Heart left ventricle (tissue), 16 donors: ENCODE measurements around the gene USP13. TPM values are rescaled to one million over a fixed set of nuclear protein-coding genes. Genes with fewer than 3 reads are reported as not detected.
A peak's percentile ranks its signal among the peaks of the same experiment; 100 is the strongest.

Experiments
- ATAC-seq, 4 donors: fragments of 200-7000 bp; cut with Tn5 transposase; one replicate each; pipeline ENCODE4 v1.9.1; 2020 to 2022; ENCODE audit warnings: moderate library complexity in 4 of 4, mild to moderate bottlenecking in 3 of 4, moderate number of reproducible peaks in 1 of 4
- DNase-seq, 5 donors: peaks; one replicate each; pipeline ENCODE4 v3.0.0-alpha.2; 2020
- H3K27ac ChIP-seq, 12 donors: fragments of 200-600 bp; sonication (generic) in 4 of 12; one replicate each; pipeline versions ENCODE4 v1.5.0 to v1.8.0; 2016 to 2022; ENCODE audit warnings: mild to moderate bottlenecking in 2 of 12
- H3K27me3 ChIP-seq, 9 donors: fragments of 200-600 bp; sonication (generic) in 2 of 9; one replicate each; pipeline versions ENCODE4 v1.5.1 to v1.8.0; 2016 to 2022; ENCODE audit warnings: mild to moderate bottlenecking in 3 of 9
- H3K36me3 ChIP-seq, 9 donors: fragments of 200-600 bp; sonication (generic) in 2 of 9; one replicate each; pipeline versions ENCODE4 v1.5.0 to v1.8.0; 2018 to 2022; ENCODE audit warnings: mild to moderate bottlenecking in 2 of 9
- H3K4me1 ChIP-seq, 12 donors: fragments of 200-600 bp; sonication (generic) in 4 of 12; one replicate each; pipeline versions ENCODE4 v1.5.0 to v1.8.0; 2016 to 2022; ENCODE audit warnings: mild to moderate bottlenecking in 3 of 12
- H3K4me3 ChIP-seq, 12 donors: fragments of 200-600 bp; sonication (generic) in 4 of 12; one replicate each; pipeline versions ENCODE4 v1.5.0 to v1.8.0; 2017 to 2022; ENCODE audit warnings: mild to moderate bottlenecking in 9 of 12, moderate library complexity in 4 of 12
- H3K9me3 ChIP-seq, 12 donors: fragments of 200-600 bp; sonication (generic) in 4 of 12; one replicate each; pipeline versions ENCODE4 v1.5.0 to v1.8.0; 2016 to 2022; ENCODE audit warnings: mild to moderate bottlenecking in 1 of 12
- CTCF ChIP-seq, 12 donors: fragments of 200-600 bp; sonication (generic) in 4 of 12; IDR thresholded peaks; one replicate each; pipeline versions ENCODE4 v1.5.0 to v1.8.0; 2018 to 2022; ENCODE audit warnings: antibody characterized with exemption in 12 of 12, mild to moderate bottlenecking in 5 of 12
- POLR2A ChIP-seq, 2 donors: fragments of 450-650 bp; IDR thresholded peaks; one replicate each; pipeline ENCODE4 v1.6.1; 2017; ENCODE audit warnings: antibody characterized with exemption in 2 of 2, mild to moderate bottlenecking in 2 of 2, moderate library complexity in 2 of 2
- WGBS, 4 donors: extraction: QIAGEN DNeasy Blood & Tissue Kit in 2 of 4; methylation state at CpG; one replicate each; pipeline versions ENCODE4 v1.1.5 to v1.1.7; 2013 to 2018; 5-methylcytosine and 5-hydroxymethylcytosine counted together
- intact Hi-C, 10 donors: fragments of 100-400 bp; cut with DNase I; formaldehyde crosslinking; loops; one replicate each; pipeline versions ENCODE4 v1.11.1 to v1.14.2; 2022
- long read RNA-seq, 3 donors: library from polyadenylated mRNA; unstranded; transcript quantifications; one replicate each; pipeline ENCODE4 v2.0.0, GENCODE V29; 2020 to 2021
- polyA plus RNA-seq, 2 donors: library from polyadenylated mRNA; stranded (reverse); fragments of 200-250 nt; gene quantifications; one replicate each; pipeline ENCODE4 v1.2.3, GENCODE V29; 2013
- total RNA-seq, 9 donors: library from RNA; depleted of rRNA in 2 of 9; stranded (reverse); fragments of >200 nt in 2 of 9; fragmentation: NEBNext Ultra II Directional in 3 of 9; extraction: Animal tissue kit (Norgen Biotek cat#: 25700) in 3 of 9; gene quantifications; one replicate each; pipeline versions ENCODE4 v1.1.0 to v1.2.4, GENCODE V29; 2016 to 2023
- donor health status: ischemic (EF 13 %, LVEDD 7.1; RV severe dilation, severe dysfunction).
- donor health status: healthy with polysubstance abuse.
- donor health status: DM: no; HTN: yes; CAD: no.
- donor health status: DM: no; HTN: no; CAD: no.
- donor health status: ischemic (EF 25% LVEDD 6.9; RV normal size, moderate dysfunction).
- donor health status: ischemic (EF 25% LVEDD 5.7; RV mildly dilated, moderate dysfunction).
- donor health status: healthy.
- donor health status: DM: yes; HTN: yes; CAD: no.
- donor health status: ischemic (EF 35%, LVEDD 5.7; RV mildly dilated, moderate dysfunction).
- donor health status: nonischemic (EF 11% LVEDD 7.7; RV severe dilation, severe dysfunction).
- donor health status: DM: yes; HTN: yes; CAD: no.
- donor health status: PGD.
- donor health status: ischemic (EF 29% LVEDD 5.4; RV normal size, mild dysfunction).
- donor health status: nonischemic (EF 23%, LVEDD 6.1; RV moderate dilation, normal function).

USP13 gene
- total RNA-seq (100 to 1,000 TPM in 8 of 9 donors, 10 to 100 TPM in 1; 82.1 to 287 (median 151) TPM), polyA plus RNA-seq (10 to 100 TPM; 29.2 to 29.5 TPM)
- long read RNA-seq, donor 1, full-length matches to known transcripts = 365 of 488 reads
- long read RNA-seq, donor 1, partial matches to known transcripts = 22 of 488 reads
- long read RNA-seq, donor 1, other reads (novel, unspliced or antisense) = 101 of 488 reads
- long read RNA-seq, donor 2, full-length matches to known transcripts = 161 of 279 reads
- long read RNA-seq, donor 2, partial matches to known transcripts = 46 of 279 reads
- long read RNA-seq, donor 2, other reads (novel, unspliced or antisense) = 72 of 279 reads
- long read RNA-seq, donor 3, full-length matches to known transcripts = 260 of 354 reads
- long read RNA-seq, donor 3, partial matches to known transcripts = 21 of 354 reads
- long read RNA-seq, donor 3, other reads (novel, unspliced or antisense) = 73 of 354 reads

DNA sequence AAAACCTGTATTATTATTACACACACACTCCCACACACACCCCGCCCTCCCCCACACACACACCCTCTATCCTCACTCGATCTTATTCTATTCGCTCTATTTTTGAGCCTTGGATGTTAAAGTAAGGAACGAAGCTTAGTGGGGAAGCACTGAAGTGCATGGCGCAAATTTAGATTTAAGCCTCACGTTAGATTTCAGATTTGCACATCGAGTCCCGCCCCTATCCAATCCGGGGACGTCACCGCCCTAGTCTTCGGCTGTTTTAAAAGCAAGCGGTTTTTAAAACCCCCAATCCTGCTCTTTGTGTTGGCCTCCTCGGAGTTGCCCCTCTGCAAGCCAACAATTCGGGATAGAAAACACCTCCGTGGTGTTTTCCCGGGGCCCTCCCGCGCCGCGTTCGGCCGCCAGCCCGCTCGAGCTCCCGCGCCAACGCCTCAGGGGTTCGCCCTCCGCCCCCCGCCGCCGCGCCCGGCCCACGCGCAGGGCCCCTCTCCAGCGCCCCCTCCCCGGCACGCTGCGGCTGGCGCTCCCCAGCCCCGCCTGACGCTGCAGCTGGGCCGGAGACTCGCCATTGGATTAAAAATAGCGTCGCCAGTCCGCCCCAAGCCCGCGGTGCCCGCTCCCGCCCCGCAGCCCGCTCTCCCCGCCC is at the start of gene USP13:
Gene USP13 (plus strand): TSS at position 594 of the 649 bp plus-strand sequence. CDS start 186 bp downstream, outside the sequence.
- H3K9me3 ChIP-seq = no peaks in the 10 kb centered on the region
- intact Hi-C loops = loop anchor here in 6 of 10 donors (5.0 to 10.0 kb wide), 5 partner anchors 65 to 92 kb away; no protein-coding TSS in a partner anchor
- H3K27me3 ChIP-seq = no peaks in the 10 kb centered on the region
- DNase-seq (peak; percentile 73 to 81 (median 79)), ATAC-seq (peak; percentile 31 to 79 (median 64))
- H3K36me3 ChIP-seq = no peaks in the 10 kb centered on the region
- TF ChIP-seq CTCF (IDR thresholded peaks at IDR 0.05) = peak in 1 of 12 donors; percentile 11
- no peak for TF ChIP-seq POLR2A (IDR thresholded peaks at IDR 0.05)
- WGBS, 4 donors = 0 to 1% (median 1%) methylated on average over 45 to 56 of the region's 56 CpGs
- H3K4me1 ChIP-seq = peaks cover 0 to 28% (median 8%) of the 10 kb centered on the region in 12 donors
- peak within 1 kb of the TSS; percentile 86 to 97 (median 92) for H3K27ac ChIP-seq
- peak within 1 kb of the TSS; percentile 61 to 93 (median 88) for H3K4me3 ChIP-seq

GRCh38 chr3:179603321-179603720 is 49.5 kb upstream of the USP13 start:
- H3K36me3 ChIP-seq = peaks cover 0 to 64% (median 50%) of the 10 kb centered on the region in 9 donors
- peak overlapping the region in 10 of 12 donors; percentile 66 to 94 (median 80) for H3K4me3 ChIP-seq
- no peak for ATAC-seq
- TF ChIP-seq POLR2A (IDR thresholded peaks at IDR 0.05) (no peak), CTCF (IDR thresholded peaks at IDR 0.05) (no peak)
- no peaks in the 10 kb centered on the region for H3K9me3 ChIP-seq
- intact Hi-C loops = no loop called here
- H3K4me1 ChIP-seq = peaks cover 4 to 43% (median 30%) of the 10 kb centered on the region in 12 donors
- 69 to 79% (median 74%) methylated on average over 4 of the region's 4 CpGs for WGBS, 4 donors
- no peak for DNase-seq
- H3K27me3 ChIP-seq = no peaks in the 10 kb centered on the region
- H3K27ac ChIP-seq = no peak overlapping the region

DNA sequence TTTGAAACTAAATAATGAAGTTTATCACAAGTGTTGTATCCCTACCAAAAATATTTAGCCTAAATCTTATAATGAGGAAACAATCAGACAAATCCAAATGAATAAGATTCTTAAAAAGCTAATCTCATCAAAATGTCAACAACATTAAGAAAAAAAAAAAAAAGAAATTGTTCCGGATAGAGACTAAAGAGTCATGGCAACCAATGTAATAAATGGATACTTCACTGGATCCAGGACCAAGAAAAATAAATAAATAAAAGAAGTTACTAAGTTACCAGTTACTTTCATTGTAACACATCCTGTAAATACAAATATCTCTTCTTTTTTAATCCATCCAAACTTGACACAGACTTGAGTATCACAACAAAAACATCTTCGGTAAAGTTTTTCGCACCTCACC is 49.0 kb upstream of the USP13 start:
- TF ChIP-seq POLR2A (IDR thresholded peaks at IDR 0.05) (no peak), CTCF (IDR thresholded peaks at IDR 0.05) (no peak)
- H3K36me3 ChIP-seq = peaks cover 0 to 61% (median 50%) of the 10 kb centered on the region in 9 donors
- H3K4me3 ChIP-seq = peak overlapping the region; percentile 66 to 94 (median 80)
- H3K4me1 ChIP-seq = peaks cover 4 to 46% (median 30%) of the 10 kb centered on the region in 12 donors
- peak overlapping the region in 11 of 12 donors; percentile 87 to 98 (median 95) for H3K27ac ChIP-seq
- ATAC-seq (no peak), DNase-seq (no peak)
- 1 to 2% (median 1%) methylated on average over 3 of the region's 3 CpGs for WGBS, 4 donors
- H3K27me3 ChIP-seq = no peaks in the 10 kb centered on the region
- H3K9me3 ChIP-seq = no peaks in the 10 kb centered on the region
- intact Hi-C loops = loop anchor here in 1 of 10 donors (2.0 kb wide), 1 partner anchor 41 kb away; the partner anchor contains the start of gene ACTL6A
